BE2C (cell line): Measurements from ENCODE around the gene CYP1A2.

Experiments
- DNase-seq: peaks from one replicate; pipeline ENCODE4 v3.0.0-alpha.2; 2020
- H3K27me3 ChIP-seq: fragments of 250-450 bp; sonication (Bioruptor Pico); 2 replicates; pipeline ENCODE4 v1.5.1; 2020; ENCODE audit warnings: mild to moderate bottlenecking
- H3K36me3 ChIP-seq: fragments of 250-450 bp; sonication (Bioruptor Pico); 2 replicates; pipeline ENCODE4 v1.5.1; 2020; ENCODE audit warnings: mild to moderate bottlenecking
- H3K4me1 ChIP-seq: fragments of 250-450 bp; sonication (Bioruptor Pico); 2 replicates; pipeline ENCODE4 v1.5.1; 2020
- H3K4me3 ChIP-seq: 2 replicates; pipeline ENCODE4 v1.5.1; 2011; ENCODE audit warnings: low read depth, low read length
- H3K9me3 ChIP-seq: fragments of 250-450 bp; sonication (Bioruptor Pico); 2 replicates; pipeline ENCODE4 v1.5.1; 2020
- TF ChIP-seq, protein P1 (sequence below): IDR thresholded peaks from 2 replicates; pipeline ENCODE4 v1.5.1; 2012; ENCODE audit warnings: mild to moderate bottlenecking, low read depth, low read length

The CYP1A2 gene

DNA sequence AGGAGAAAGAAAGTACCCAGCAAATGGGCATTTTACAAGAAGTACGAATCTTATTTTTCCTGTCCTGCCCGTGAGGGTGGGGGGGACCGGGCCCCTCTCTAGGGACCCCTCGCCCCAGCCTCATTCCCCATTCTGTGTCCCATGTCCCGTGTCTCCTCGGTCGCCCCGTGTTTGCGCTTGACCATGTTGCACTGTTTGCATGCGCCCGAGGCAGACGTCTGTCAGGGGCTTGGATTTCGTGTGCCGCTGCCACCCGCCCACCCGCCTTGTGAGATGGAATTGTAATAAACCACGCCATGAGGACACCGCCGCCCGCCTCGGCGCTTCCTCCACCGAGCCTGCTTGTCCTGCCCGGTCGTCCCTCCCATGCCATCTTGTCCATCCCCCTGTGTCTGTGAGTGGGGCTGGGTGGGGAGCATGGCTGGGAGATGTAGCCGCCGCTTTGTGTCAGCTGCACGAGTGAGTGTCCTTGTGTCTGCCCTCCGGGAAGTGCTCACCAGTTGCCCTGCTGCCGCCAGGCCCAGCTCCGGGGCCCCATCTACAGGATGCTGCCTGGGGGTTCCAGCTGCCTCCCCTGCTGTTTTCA, 54.3 kb downstream of the CYP1A2 start:
- DNase-seq, result no peak
- no peaks in the 10 kb centered on the region for H3K4me1 ChIP-seq
- no peaks in the 10 kb centered on the region for H3K27me3 ChIP-seq
- H3K9me3 ChIP-seq, result no peaks in the 10 kb centered on the region
- no peak overlapping the region for H3K4me3 ChIP-seq
- peaks cover 63% of the 10 kb centered on the region for H3K36me3 ChIP-seq
- TF ChIP-seq, protein P1, sequence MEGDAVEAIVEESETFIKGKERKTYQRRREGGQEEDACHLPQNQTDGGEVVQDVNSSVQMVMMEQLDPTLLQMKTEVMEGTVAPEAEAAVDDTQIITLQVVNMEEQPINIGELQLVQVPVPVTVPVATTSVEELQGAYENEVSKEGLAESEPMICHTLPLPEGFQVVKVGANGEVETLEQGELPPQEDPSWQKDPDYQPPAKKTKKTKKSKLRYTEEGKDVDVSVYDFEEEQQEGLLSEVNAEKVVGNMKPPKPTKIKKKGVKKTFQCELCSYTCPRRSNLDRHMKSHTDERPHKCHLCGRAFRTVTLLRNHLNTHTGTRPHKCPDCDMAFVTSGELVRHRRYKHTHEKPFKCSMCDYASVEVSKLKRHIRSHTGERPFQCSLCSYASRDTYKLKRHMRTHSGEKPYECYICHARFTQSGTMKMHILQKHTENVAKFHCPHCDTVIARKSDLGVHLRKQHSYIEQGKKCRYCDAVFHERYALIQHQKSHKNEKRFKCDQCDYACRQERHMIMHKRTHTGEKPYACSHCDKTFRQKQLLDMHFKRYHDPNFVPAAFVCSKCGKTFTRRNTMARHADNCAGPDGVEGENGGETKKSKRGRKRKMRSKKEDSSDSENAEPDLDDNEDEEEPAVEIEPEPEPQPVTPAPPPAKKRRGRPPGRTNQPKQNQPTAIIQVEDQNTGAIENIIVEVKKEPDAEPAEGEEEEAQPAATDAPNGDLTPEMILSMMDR, result no peak

DNA sequence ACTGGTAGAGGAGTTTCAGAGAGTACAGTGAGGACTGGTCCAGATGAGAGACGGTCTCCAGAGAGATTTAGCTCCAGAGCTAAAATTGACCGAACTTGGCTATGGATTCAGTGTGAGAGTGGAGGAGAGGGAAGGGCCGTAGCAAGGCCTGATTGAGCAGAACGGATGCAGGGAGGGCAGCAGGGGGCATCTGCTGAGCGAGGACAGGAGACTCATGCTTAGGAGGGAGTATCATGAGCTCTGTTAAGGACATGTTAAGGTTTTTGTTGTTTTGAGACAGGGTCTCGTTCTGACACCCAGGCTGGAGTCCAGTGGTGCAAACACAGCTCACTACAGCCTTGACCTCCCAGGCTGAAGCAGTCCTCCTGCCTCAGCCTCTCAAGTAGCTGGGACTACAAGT, 56.3 kb downstream of the CYP1A2 start:
- no peak for DNase-seq
- Histone ChIP-seq H3K4me1 (no peaks in the 10 kb centered on the region), H3K27me3 (no peaks in the 10 kb centered on the region), H3K4me3 (no peak overlapping the region), H3K36me3 (peaks cover 46% of the 10 kb centered on the region), H3K9me3 (no peaks in the 10 kb centered on the region)
- TF ChIP-seq, protein P1, result no peak
